ENCODE results near the gene NADSYN1. TPM values are rescaled to one million over a fixed set of nuclear protein-coding genes. Genes with fewer than 3 reads are reported as not detected.
A peak's percentile ranks its signal among the peaks of the same experiment; 100 is the strongest.
"Not testable (repeated sequence)": the region's sequence is repeated elsewhere in the genome, so short reads cannot be mapped to it uniquely, and the experiment has no call there.

The NADSYN1 gene
- polyA plus RNA-seq (2013, experiment 1 of 2; ENCODE audit: insufficient read length), result 38.7 TPM
- polyA plus RNA-seq (2013, experiment 2 of 2; ENCODE audit: insufficient read length), result 35.5 TPM

DNA sequence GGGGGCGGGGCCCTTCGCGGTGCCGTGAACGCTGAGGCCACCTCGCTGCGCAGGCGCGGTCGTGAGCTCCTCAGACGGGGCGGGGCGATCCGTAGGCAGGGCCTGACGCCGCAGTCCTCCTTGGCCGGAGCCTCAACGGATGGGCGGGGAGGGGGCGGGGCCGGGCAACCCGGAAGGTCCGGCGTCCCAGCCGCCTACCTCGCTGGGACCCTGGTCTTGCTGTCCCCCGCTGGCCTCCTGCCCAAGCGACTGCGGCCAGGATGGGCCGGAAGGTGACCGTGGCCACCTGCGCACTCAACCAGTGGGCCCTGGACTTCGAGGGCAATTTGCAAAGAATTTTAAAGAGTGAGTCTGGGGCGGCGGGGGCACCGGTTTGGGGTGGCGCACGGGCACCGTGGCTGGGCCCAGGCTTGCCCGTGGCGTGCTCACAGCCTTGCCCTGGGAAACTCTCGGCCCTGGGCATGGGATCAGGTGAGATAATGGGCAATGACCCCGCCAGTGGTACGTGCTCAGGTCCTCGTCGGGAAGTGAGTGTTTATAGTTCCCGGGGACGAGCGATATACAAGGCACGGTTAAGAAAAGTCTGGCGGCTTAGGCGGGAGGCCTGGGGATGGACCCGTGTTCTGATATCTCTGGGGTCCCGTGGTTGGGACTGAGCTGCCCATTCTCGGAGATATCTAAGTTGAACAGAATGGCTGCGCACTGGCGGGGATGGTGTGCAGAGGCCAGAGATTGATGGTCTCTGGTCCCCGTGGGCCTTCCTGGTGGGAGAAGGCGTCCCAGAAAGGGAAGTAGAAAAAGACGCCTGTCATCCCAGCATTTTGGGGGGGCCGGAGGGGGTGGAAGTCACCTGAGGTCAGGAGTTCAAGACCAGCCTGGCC, at the start of gene NADSYN1:
Gene NADSYN1 (plus strand): TSS at position 167 of the 881 bp plus-strand sequence. CDS start 94 bp downstream, at position 261.
- DNase-seq, result peak; percentile 93

DNA sequence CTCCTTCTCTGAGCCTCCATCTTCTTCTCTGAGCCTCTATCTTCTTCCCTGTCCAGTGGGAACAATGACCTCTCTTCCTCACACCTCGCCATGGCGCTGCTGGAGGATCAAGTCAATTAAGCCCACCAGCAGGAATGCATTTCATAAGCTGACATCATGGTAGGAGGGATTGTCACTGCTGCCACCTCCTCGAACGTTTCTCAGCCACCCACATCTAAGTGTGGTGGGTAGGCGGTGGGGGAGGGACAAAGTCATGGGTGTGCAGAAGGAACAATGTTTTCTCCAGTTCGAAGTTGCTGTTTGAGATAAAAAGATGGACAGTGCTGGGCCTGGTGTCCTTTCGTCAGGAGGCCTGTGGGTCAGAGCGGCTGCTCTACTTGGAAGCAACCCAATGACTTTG, 48.8 kb upstream of the NADSYN1 start:
- no peak for DNase-seq

DNA sequence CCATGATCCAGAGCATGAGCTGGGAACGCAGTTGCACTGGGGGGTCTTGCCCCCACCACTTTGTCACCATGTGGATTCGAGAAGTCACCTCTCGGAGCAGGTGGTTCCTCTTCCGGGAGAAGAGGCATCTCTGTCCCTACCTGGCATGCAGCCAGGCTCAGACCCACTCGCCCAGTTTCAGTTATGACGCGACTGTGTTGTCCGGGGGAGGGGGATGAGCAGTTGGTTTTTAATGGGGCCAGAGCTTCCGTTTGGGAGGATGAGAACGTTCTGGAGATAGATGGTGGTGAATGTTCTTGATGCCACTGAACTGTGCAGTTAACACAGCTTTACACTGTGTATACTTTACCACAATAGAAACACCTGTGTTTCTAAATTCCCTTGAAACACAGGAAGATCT, 46.3 kb upstream of the NADSYN1 start:
- DNase-seq, result no peak

- no peak for DNase-seq
Observed at GRCh38 chr11:71407356-71407755, 45.6 kb upstream of the NADSYN1 start.

GRCh38 chr11:71408826-71409225, 44.2 kb upstream of the NADSYN1 start:
- DNase-seq, result no peak

GRCh38 chr11:71410363-71410966, 42.5 kb upstream of the NADSYN1 start:
- no peak for DNase-seq

GRCh38 chr11:71414645-71415044, 38.4 kb upstream of the NADSYN1 start:
- no peak for DNase-seq

- no peak for DNase-seq
Observed at GRCh38 chr11:71418643-71419042, 34.4 kb upstream of the NADSYN1 start.

DNA sequence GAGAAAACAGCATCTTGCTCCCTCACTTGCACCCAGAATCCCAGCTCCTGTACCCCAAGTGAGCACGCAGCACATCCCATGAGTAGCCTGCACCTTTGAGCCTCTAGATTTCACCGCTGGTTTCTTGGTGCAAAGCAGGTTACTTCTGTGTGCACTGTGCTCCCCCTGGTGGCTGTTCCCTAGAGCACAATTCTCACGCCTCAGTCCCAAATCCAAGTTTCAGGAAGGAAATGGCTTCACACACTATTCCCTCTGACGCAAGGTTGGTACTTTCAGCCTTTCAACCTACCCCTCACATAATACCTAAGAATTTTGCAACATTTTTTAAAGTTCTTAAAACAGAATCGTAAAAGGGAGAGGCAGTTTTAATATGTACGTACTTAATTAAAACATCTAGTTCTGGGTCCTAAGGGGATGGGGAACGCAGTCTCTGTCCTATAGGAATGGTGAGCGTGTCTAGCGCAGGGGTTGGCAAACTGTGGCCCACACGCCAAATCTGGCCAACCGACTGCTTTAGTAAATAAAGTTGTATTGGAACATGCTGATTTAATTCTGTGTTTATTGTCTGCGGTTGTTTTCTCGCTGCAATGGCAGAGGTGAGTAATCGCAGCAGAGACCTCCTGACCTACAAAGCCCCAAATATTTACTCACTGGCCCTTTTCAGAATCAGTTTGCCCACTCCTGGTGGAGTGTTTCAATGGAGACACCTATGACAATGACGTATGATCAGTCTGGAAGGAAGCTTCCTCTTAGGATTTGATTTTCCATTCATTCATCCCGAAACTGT, 32.4 kb upstream of the NADSYN1 start:
- DNase-seq, result peak; percentile 31

GRCh38 chr11:71421392-71421950, 31.5 kb upstream of the NADSYN1 start:
- DNase-seq, result no peak

DNA sequence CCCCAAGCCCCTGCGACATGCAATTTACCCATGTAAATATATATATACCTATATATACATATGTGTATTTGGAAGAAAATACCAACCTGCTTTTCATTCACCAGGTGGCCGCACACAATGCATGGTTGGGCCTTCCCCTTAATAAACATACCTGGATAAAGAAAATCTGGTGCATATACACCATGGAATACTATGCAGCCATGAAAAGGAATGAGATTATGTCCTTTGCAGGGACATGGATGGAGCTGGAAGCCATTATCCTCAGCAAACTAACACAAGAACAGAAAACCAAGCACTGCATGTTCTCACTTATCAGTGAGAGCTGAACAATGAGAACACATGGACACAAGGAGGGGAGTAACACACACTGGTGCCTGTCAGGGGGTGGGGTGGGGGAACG, 30.7 kb upstream of the NADSYN1 start:
- DNase-seq, result not testable (repeated sequence)

DNA sequence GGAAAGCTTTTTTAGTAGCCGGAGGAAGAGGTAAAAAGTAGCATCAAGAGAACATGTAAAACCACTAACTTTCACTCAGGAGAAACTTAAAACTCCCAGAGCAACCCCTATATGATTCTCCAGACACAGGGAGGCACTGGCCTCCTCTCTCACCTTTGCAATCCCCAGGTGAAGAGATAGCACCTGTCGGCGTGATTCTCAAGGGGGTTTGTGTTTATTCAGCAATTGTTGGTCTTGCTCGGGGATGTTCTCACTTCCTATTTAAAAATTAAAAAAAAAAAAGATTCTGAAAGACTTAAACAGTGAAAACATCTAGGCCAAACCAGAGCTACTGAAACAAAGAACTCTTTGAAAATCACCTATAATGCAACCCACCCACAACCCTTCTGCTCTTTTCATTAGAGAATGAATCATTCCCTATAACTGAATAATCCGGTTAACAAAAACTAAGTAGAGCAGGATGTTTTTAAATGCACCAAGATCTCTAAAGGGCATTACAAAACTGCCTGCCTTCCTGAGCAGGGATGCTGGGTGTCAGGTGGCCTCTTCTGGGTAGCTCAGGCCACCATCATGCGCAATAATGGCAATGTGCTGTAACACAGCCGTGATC, 29.7 kb upstream of the NADSYN1 start:
- DNase-seq, result no peak

DNA sequence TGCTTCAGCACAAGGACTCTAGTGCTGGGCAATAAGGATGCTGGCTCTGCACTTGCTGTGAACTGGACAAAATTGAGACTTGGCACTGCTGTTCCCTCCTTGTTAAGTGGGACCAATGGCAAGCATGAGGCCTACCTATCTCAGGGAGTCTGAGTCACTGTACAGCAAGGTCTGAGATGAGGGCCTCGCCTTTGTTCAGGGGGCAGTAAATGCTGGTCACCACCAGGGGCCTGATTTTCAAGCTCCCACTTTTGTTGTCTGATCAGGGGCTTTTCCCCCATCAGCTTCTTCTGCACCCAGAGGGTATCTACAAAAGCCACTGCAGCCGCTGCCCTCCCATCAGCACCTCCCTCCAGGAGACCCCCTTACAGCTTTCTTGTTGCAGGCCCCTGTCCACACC, 27.6 kb upstream of the NADSYN1 start:
- DNase-seq, result no peak

- peak; percentile 8 for DNase-seq
Observed at GRCh38 chr11:71425860-71426259, 27.1 kb upstream of the NADSYN1 start.

DNA sequence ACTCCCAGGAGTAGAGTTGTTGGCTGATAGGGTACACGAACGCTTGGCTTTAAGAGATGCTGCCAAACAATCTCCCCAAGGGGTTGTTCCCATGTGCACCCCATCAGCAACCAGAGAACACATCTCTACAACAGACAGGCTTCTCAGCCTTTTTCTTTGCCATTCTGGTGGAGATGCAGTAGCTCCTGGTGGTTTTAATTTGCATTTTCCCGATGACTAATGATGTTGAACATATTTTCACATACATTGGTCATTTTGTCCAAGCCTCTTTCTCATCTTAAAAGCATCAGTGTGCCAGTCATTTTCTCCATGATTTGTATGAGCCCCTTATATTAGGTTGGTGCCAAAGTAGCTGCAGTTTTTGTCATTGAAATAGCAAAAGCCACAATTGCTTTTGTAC, 26.6 kb upstream of the NADSYN1 start:
- peak; percentile 37 for DNase-seq

GRCh38 chr11:71428861-71429435, 24.1 kb upstream of the NADSYN1 start:
- DNase-seq, result no peak

- no peak for DNase-seq
Observed at GRCh38 chr11:71429701-71430100, 23.3 kb upstream of the NADSYN1 start.

DNA sequence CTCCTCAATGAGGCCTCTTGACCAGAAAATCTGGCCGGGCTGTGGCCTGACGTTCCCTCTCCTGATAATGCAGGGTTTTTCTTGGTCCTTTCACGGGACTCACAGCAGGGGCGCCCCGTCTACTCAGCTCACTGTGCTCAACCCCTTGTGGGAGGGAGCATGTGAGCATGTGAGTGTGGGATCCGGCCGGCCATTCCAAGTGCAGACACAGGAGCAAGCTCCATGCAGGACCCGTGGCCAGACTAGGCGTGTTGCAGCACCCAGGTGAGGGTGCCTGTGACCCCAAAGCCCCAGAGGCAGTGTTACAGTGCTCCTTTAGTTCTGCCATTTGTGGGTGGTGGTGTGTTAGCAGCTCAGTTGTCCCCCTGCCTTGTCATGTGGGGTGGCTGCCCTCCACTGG, 22.8 kb upstream of the NADSYN1 start:
- no peak for DNase-seq

DNA sequence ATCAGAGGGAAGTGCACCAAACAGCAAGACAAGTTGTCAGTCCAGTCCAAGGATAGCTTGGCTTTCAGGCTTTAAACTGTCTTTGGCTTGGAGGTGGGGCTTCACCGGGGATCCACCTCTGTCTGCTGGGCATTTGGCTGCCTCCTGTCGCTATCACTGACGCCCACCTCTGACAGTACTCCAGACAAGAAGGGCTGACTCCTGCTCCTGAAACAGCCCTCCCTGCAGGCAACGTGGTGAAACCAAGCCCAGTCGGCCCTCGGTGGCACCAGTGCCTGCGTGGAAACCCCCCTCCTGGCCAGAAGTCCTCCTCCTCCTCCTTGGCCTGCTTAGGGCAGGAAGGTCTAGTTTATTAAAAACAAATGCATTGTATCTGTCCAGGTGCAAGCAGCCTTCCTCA, 21.7 kb upstream of the NADSYN1 start:
- DNase-seq, result no peak

DNA sequence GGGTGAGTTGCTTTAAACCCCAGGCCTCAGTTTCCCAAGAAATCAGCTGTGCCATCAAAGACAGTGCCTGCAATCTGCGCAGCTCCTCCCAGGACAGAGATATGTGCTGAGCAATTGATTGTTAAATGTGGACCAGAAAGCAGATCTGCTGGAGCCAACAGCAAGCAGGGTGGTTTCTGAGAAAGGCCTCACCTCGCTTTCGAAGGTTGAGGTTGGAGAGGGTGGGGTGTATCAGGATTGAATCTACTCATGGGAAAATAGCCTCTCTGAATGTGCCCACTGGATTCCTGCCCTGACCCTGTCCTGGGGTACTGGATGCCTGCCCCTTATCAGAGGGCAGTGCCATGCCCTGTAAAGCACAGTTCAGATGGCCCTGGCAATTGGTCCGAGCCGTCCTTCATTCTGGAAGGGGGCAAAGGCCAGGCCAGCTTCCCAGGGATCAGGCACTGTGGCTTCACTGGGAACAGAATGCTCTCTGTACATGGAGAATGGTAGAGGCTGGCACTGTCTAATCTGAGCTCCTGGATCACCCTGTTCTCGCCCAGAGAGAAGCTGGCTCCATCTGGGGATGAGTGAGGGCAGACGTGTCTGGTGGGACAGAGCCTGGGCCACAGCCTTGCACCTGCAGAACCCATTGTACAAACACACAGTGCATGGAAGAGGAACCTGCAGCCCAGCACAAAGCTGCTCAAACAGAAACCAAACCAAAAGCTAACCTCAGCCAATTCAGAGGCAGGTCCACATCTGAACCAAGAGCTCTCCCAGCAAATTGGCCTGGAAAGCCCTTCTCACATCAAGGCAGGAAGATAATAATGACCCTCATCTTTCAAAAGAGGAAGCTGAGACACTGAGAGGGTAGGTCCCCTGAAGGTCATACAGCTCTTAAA, 20.0 kb upstream of the NADSYN1 start:
- DNase-seq, result no peak
